Measurements from ENCODE around the gene PRKCA.
"Not testable (repeated sequence)": the region's sequence is repeated elsewhere in the genome, so short reads cannot be mapped to it uniquely, and the experiment has no call there.

Gene PRKCA

GRCh38 chr17:66476014-66476413 lies 173.6 kb downstream of the PRKCA start:
- no peak overlapping the region for H2AFZ ChIP-seq (ENCODE audit: low read depth, low read length)
- TF ChIP-seq EZH2phosphoT487 (IDR thresholded peaks at IDR 0.05; ENCODE audit: low read depth), result no peak
- no peak for TF ChIP-seq CTCF (IDR thresholded peaks at IDR 0.05; ENCODE audit: low read depth, low read length)
- peaks cover 15% of the 10 kb centered on the region for H3K4me1 ChIP-seq (ENCODE audit: low read length)
- no peaks in the 10 kb centered on the region for H3K9me3 ChIP-seq (ENCODE audit: insufficient read depth, low read length)
- no peaks in the 10 kb centered on the region for H3K36me3 ChIP-seq (replicated peaks; ENCODE audit: low read depth, low read length)
- H3K4me2 ChIP-seq (ENCODE audit: low read length), result no peak overlapping the region
- no peak overlapping the region for H3K4me3 ChIP-seq (ENCODE audit: low read length)
- H3K79me2 ChIP-seq (ENCODE audit: low read length), result no peaks in the 10 kb centered on the region
- no peak overlapping the region for H3K9ac ChIP-seq (ENCODE audit: low read length)
- H3K27ac ChIP-seq (ENCODE audit: low read length), result no peak overlapping the region
- peaks cover 30% of the 10 kb centered on the region for H3K27me3 ChIP-seq (ENCODE audit: low read depth, low read length)
- H4K20me1 ChIP-seq (ENCODE audit: insufficient read depth, low read length), result no peaks in the 10 kb centered on the region

- no peak overlapping the region for H3K4me3 ChIP-seq (ENCODE audit: low read length)
- H3K9me3 ChIP-seq (ENCODE audit: insufficient read depth, low read length), result no peaks in the 10 kb centered on the region
- peaks cover 11% of the 10 kb centered on the region for H3K4me1 ChIP-seq (ENCODE audit: low read length)
- no peaks in the 10 kb centered on the region for H4K20me1 ChIP-seq (ENCODE audit: insufficient read depth, low read length)
- H3K36me3 ChIP-seq (replicated peaks; ENCODE audit: low read depth, low read length), result no peaks in the 10 kb centered on the region
- no peak for TF ChIP-seq CTCF (IDR thresholded peaks at IDR 0.05; ENCODE audit: low read depth, low read length)
- TF ChIP-seq EZH2phosphoT487 (IDR thresholded peaks at IDR 0.05; ENCODE audit: low read depth), result no peak
- no peak overlapping the region for H3K27ac ChIP-seq (ENCODE audit: low read length)
- no peak overlapping the region for H3K4me2 ChIP-seq (ENCODE audit: low read length)
- H3K79me2 ChIP-seq (ENCODE audit: low read length), result no peaks in the 10 kb centered on the region
- no peak overlapping the region for H2AFZ ChIP-seq (ENCODE audit: low read depth, low read length)
- H3K27me3 ChIP-seq (ENCODE audit: low read depth, low read length), result peaks cover 14% of the 10 kb centered on the region
- H3K9ac ChIP-seq (ENCODE audit: low read length), result no peak overlapping the region
Observed at GRCh38 chr17:66477615-66478283, 175.3 kb downstream of the PRKCA start.

- not testable (repeated sequence) for H3K9me3 ChIP-seq (ENCODE audit: insufficient read depth, low read length); H3K79me2 ChIP-seq (ENCODE audit: low read length); H3K27ac ChIP-seq (ENCODE audit: low read length); H3K9ac ChIP-seq (ENCODE audit: low read length); H3K36me3 ChIP-seq (replicated peaks; ENCODE audit: low read depth, low read length); H3K27me3 ChIP-seq (ENCODE audit: low read depth, low read length); H3K4me3 ChIP-seq (ENCODE audit: low read length); H4K20me1 ChIP-seq (ENCODE audit: insufficient read depth, low read length); H2AFZ ChIP-seq (ENCODE audit: low read depth, low read length); H3K4me2 ChIP-seq (ENCODE audit: low read length)
- peaks cover 15% of the 10 kb centered on the region for H3K4me1 ChIP-seq (ENCODE audit: low read length)
Observed at GRCh38 chr17:66479230-66479889, 176.9 kb downstream of the PRKCA start.

GRCh38 chr17:66480243-66480642 lies 177.8 kb downstream of the PRKCA start:
- H3K27me3 ChIP-seq (ENCODE audit: low read depth, low read length), result 0 out of 2 replicates have a peak, but pooled peaks cover 5% of the 10 kb centered on the region
- peaks cover 7% of the 10 kb centered on the region for H3K4me1 ChIP-seq (ENCODE audit: low read length)
- no peaks in the 10 kb centered on the region for H3K36me3 ChIP-seq (replicated peaks; ENCODE audit: low read depth, low read length)
- no peak overlapping the region for H3K4me3 ChIP-seq (ENCODE audit: low read length)
- no peak overlapping the region for H2AFZ ChIP-seq (ENCODE audit: low read depth, low read length)
- no peak overlapping the region for H3K9ac ChIP-seq (ENCODE audit: low read length)
- H3K27ac ChIP-seq (ENCODE audit: low read length), result no peak overlapping the region
- no peak overlapping the region for H3K4me2 ChIP-seq (ENCODE audit: low read length)
- no peaks in the 10 kb centered on the region for H3K79me2 ChIP-seq (ENCODE audit: low read length)
- H4K20me1 ChIP-seq (ENCODE audit: insufficient read depth, low read length), result no peaks in the 10 kb centered on the region
- H3K9me3 ChIP-seq (ENCODE audit: insufficient read depth, low read length), result no peaks in the 10 kb centered on the region
- TF ChIP-seq CTCF (IDR thresholded peaks at IDR 0.05; ENCODE audit: low read depth, low read length) (no peak), EZH2phosphoT487 (IDR thresholded peaks at IDR 0.05; ENCODE audit: low read depth) (no peak)
